ENCODE measurements around the gene GRIA1.

GRIA1 gene

DNA sequence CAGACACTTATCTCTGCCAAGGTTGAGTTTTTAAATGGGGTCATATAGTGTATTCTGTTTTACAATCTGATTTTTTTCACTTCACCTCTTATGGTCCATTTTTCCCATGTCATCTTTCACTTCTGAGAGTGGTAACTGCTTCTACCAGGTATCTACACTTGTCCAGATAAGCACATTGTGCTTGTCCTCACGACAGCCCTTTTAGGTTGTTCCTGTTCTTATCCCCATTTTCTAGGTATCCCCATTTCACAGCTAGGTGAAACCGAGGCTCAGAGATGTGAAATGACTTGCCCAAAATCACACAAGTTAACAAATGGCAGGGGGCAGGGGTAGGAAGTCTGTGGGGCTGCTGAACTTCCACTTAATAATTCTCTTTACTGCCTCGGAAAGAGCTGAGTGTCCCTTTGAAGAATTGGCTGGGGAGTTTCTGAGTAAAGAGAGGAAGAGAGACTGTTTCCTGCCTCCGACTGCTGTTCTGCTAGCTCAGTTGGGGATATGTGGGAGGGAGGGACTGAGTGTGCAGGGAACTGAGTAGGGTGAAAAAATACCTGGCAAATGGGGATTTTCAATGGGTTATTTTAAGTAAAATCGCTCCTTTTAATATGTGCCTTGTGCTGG, 255.4 kb downstream of the GRIA1 start:
- DNase-seq, result no peak

- DNase-seq, result no peak
These were observed 256.0 kb downstream of the GRIA1 start for GRCh38 chr5:153746440-153746839.

DNA sequence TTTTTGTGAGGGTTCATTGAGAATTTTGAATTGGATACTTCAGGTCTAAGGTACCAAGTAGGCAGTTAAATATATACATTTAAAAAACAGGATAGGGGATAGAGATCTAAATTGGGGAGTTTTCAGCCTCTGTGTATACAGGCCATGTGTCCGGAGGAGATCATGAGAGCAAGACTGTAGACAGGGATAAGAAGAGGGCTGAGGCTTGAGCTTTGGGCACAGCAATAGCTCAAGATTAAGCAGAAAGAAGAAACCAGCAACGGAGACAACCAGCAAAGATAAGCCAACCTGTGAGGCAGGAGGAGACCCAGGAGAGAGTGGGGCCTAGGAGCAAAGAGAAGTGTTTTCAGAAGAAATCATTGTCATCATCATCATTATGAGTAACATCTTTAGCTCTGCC, 258.4 kb downstream of the GRIA1 start:
- DNase-seq, result no peak

GRCh38 chr5:153749960-153750359, 259.5 kb downstream of the GRIA1 start:
- peak; percentile 34 for DNase-seq

DNA sequence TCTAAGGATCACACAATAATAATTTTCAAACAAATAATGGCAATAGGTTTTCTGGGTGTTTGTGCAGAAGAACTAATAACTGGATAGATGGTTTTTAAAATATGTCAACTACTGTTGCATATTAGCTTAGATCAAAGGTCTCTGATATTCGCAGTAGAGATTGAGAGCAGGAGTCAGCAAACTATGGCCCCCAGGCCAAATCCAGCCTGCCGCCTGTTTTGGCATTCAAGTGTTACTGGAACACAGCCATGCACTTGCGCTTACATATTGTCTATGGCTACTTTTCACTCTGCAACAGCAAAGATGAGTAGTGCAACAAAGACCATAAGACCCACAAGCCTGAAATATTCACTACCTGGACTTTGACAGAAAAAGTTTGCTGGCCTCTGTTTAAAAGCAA, 260.8 kb downstream of the GRIA1 start:
- DNase-seq, result no peak

DNA sequence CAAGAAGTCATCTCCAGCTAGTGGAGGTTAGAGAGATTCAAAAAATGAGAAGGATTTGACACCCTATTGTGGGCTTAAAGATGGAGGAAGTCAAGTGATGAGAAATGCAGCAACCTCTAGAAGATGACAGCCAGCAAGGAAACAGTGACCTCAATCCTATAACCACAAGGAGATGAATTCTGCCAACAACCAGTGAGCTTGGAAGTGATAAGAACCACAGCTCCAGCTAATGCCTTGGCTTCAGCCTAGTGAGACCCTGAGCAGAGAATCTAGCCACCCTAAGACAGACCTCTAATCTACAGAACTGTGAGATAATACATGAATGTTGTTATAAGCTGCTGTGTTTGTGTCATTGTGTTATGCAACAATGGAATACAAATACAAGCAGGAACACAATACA, 262.4 kb downstream of the GRIA1 start:
- DNase-seq, result no peak

DNA sequence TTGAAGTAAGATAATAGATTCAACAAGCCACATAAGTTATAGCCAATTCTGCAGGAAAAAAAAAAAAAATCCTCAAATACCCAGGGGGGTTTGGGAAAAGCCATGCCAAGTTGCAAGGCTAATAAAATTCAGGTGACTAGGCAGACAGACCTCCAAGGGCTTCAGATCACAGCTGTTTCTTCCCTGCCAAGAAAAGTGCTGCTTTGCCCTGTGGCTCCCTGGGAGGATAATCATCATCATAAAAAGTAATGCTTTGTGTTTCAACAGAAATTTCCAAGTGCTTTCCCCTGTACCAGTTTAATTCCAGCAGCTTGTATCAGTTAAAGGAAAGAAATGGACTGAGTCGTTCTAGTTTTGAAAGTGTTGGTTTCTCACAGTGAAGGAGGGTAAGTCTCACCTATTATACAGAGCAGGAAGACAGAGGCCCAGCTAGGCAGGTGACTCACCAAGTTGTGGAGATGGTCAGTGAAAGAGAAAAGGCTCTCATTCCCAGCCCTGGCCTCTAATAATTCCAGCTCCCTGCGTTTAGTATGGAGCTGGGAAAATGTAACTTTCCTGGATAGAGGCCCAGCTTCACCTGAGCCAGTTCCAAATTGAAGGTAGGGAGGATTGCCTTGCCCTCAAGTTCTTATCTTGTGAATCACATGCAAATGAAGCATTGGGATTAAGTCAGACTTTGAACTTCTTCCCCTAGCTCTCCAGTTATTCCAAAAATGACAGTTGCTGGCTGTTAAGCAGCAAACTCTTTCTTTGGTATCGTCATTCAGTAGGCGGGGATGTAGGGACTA, 263.4 kb downstream of the GRIA1 start:
- no peak for DNase-seq

DNA sequence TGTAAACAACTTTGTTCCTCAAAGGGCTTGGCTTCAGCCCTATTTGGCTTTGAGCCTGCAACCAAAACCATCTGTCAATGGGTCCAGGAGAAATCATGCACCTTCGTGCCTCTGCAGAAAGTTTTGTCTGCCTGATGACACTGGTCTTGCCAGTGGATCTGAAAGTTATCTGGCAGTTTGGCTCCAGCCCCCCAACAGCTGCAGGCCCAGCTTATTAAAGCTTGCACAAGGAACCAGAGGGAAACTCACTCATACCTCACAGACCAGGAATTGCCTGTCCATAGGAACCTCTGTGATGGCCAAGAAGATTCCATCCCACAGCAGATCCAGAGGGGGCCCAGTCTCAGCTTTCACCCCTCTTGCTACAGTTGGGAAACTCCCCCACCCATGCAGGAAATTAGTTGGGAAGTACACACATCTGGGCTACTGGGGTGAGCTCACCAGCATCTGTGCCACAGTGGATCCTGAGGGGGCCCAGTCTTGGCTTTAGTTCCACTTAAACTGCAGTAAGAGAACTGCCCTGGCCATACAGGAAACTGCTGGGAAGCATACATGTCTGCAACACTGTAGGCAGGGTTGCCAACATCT, 265.5 kb downstream of the GRIA1 start:
- DNase-seq, result no peak

DNA sequence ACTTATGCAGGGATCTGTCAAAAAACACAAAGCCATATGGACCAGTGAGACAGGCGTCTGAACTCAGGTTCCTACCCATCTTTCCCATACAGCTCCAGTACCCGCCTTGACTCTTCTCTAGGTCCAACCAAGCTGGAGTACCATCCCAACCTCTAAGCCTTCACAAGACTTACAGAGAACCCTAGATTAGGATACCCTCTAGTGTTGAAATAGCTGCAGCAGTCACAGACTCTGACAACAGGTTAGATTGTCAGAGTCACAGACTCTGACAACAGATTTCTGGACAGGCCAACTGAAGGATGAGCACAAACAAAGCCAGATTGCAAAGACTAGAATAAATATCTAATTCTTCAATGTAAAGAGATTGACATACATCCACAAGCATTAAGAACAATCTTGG, 266.1 kb downstream of the GRIA1 start:
- no peak for DNase-seq

- no peak for DNase-seq
These were observed 275.5 kb downstream of the GRIA1 start for GRCh38 chr5:153765987-153766386.

GRCh38 chr5:153767221-153768188, 277.0 kb downstream of the GRIA1 start:
- no peak for DNase-seq

DNA sequence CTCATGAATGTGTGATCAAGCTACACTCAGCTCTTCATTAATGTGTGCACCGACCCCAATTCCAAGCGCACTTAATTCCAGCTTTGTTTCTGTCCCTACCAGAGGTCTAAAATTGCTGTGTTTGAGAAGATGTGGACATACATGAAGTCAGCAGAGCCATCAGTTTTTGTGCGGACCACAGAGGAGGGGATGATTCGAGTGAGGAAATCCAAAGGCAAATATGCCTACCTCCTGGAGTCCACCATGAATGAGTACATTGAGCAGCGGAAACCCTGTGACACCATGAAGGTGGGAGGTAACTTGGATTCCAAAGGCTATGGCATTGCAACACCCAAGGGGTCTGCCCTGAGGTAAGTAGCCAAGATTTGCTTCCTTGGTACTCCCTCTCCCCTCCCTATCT, 279.6 kb downstream of the GRIA1 start:
- no peak for DNase-seq

DNA sequence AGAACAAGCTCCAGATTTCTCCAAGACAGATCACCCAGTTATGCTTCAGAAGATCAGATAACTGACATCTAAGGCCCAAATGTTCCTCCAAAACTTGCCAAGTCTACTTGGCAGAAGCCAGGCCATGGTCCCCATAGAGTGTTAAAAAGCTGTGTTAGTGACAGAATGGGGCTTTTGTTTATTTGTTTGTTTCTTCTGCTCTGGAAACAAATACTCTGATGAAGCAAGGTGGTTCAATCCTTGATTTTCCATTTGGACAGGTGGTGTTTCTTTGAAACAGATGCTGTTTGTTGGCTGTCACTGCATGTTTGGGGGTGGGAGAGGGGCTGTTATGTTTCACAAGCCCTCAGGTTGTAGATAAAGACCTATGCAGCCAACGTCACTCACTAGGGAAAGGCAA, 284.2 kb downstream of the GRIA1 start:
- no peak for DNase-seq

GRCh38 chr5:153775923-153776322, 285.5 kb downstream of the GRIA1 start:
- no peak for DNase-seq

- no peak for DNase-seq
These were observed 287.5 kb downstream of the GRIA1 start for GRCh38 chr5:153777681-153778581.

DNA sequence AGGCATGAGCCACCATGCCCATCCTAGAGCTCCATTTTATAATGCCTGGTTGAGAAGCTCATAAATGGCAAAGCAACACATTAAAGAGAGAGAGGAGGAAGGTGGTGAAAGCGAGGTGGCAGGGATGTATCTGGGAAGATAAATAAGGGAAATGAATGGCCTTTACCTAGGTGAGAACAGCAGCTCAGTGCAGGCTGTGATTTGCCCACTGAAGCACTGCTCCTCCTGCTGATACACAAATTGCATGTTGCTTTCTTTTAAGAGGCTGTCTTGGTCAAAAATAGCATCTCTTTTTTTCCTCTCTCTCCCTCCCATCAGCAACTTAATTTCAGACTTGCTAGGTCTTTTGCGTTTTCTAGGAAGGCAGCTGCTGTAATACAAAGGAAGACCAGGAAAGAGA, 289.4 kb downstream of the GRIA1 start:
- DNase-seq, result no peak

- no peak for DNase-seq
These were observed 290.6 kb downstream of the GRIA1 start for GRCh38 chr5:153780876-153781705.

DNA sequence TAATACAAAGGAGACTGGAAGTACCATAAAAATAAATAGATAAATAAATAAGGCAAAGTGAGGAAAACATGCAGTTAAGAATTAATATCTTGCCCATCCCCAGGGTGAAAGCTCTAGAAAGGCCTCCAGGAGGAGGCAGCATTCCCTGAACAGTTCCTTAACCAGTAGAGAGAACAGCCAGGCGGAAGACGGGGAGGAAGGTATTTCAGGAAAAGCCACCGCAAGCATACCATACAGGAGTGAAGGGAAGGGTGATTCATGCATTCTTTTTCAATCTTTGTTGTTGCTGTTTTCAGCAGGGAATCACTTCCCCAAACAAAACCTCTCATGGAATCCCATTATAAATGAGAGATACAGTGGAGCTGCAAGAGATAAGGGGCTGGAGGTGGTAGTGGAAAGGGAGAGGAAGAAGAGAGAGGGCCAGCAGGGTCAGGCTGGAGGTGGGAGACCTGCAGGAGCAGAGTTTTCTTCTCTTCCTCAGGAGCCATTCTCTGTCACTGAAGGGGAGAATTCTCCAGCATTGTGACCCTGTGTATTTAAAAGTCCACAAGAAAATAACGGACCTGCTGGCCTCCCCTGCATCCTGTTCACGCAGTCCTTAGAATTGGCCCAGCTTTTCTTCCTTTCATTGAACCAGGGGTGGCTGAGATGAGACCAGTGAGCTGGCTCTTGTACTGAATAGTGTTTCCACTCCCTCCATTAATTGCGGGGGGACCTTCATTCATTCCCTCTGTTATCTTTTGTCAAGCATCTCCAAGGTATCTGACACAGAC, 292.3 kb downstream of the GRIA1 start:
- no peak for DNase-seq

DNA sequence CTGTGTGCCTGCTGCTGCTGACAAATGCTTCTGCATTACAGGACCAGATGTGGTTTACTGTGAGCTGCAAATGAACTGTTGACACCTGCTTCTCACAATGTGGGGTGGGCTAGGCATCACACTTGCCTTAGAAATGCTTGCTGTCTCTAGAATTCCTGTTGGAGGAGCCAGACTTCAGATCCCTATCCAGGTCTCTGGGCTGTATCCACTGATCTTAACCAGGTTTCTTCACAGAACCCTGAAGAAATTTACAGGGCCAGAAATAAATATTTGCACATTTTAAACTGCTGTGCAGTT, 292.8 kb downstream of the GRIA1 start:
- DNase-seq, result no peak

DNA sequence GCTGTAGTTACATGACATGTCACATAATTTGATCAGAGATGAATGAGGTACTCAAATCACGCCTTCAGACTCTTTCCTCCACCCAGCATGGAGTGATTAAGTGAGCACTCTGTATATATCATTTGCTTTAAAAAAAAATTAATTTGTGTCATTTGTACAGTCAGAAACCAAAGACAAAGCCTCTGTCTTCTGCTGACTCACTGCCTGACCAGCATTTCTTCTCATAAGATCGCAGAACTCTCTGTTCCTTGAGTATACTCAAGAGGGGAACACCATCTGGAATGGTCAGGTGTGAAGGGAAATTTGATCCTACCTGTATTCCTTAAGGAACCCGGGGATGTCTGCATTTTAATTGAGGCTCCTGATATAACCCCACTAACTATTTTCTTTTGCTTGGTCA, 293.8 kb downstream of the GRIA1 start:
- no peak for DNase-seq

GRCh38 chr5:153791339-153791738, 300.9 kb downstream of the GRIA1 start:
- no peak for DNase-seq

All from NCI-H1436 (cell line).